D721Med (cell line): Measurements from ENCODE around the gene KRTAP10-2.

ENCODE experiments used
- DNase-seq: peaks from one replicate; pipeline ENCODE4 v3.0.0; 2011; ENCODE audit warnings: low spot score; ENCODE audit not compliant: insufficient read length
- FAIRE-seq: peaks from 2 replicates; lab custom pipeline; 2011; peaks lifted over from hg19 to GRCh38; lab: Jason Lieb, UNC
- CTCF ChIP-seq: IDR thresholded peaks from 2 replicates; pipeline ENCODE4 v1.5.1; 2012; ENCODE audit warnings: mild to moderate bottlenecking, control low read depth; ENCODE audit not compliant: insufficient read depth; ENCODE audit errors: missing control alignments

KRTAP10-2 gene

GRCh38 chr21:44528634-44528995 is 22.7 kb downstream of the KRTAP10-2 start:
- FAIRE-seq: no peak
- TF ChIP-seq CTCF: no peak
- no peak for DNase-seq

GRCh38 chr21:44527983-44528633 is 23.2 kb downstream of the KRTAP10-2 start:
- no peak for DNase-seq
- no peak for TF ChIP-seq CTCF
- no peak for FAIRE-seq

GRCh38 chr21:44527156-44527982 is 23.9 kb downstream of the KRTAP10-2 start:
- FAIRE-seq (no peak), DNase-seq (no peak)
- no peak for TF ChIP-seq CTCF

- no peak for FAIRE-seq
- no peak for DNase-seq
- no peak for TF ChIP-seq CTCF
These were observed 25.0 kb downstream of the KRTAP10-2 start for GRCh38 chr21:44526096-44526997.

GRCh38 chr21:44525391-44526095 is 25.8 kb downstream of the KRTAP10-2 start:
- no peak for FAIRE-seq
- no peak for DNase-seq

More at GRCh38 chr21:44525391-44526095, 25.8 kb downstream of the KRTAP10-2 start:
- TF ChIP-seq CTCF: no peak
